ENCODE results near the gene AKR1D1.

The AKR1D1 gene

DNA sequence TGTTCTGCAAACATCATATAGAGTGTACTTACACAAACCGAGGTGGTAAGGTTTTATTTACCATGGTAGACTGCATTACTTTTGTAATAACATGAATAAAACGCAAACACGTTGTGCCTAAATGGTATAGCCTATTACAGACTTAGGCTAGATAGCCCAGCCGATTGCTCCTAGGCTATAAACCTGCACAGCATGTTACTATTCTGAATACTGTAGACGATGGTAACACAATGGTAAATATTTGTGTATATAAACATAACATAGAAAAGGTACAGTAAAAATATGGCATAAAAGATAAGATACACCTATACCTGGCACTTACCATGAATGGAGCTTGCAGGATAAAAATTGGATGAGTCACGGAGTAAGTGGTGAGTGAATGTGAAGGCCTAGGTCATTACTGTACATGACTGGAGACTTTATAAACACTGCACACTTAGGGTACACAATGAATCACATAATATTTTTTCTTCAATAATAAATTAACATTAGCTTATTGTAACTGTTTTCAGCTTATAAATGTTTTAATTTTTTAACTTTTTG, 16.3 kb downstream of the AKR1D1 start:
- TF ChIP-seq, protein P1, sequence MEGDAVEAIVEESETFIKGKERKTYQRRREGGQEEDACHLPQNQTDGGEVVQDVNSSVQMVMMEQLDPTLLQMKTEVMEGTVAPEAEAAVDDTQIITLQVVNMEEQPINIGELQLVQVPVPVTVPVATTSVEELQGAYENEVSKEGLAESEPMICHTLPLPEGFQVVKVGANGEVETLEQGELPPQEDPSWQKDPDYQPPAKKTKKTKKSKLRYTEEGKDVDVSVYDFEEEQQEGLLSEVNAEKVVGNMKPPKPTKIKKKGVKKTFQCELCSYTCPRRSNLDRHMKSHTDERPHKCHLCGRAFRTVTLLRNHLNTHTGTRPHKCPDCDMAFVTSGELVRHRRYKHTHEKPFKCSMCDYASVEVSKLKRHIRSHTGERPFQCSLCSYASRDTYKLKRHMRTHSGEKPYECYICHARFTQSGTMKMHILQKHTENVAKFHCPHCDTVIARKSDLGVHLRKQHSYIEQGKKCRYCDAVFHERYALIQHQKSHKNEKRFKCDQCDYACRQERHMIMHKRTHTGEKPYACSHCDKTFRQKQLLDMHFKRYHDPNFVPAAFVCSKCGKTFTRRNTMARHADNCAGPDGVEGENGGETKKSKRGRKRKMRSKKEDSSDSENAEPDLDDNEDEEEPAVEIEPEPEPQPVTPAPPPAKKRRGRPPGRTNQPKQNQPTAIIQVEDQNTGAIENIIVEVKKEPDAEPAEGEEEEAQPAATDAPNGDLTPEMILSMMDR (IDR thresholded peaks at IDR 0.05) = no peak

DNA sequence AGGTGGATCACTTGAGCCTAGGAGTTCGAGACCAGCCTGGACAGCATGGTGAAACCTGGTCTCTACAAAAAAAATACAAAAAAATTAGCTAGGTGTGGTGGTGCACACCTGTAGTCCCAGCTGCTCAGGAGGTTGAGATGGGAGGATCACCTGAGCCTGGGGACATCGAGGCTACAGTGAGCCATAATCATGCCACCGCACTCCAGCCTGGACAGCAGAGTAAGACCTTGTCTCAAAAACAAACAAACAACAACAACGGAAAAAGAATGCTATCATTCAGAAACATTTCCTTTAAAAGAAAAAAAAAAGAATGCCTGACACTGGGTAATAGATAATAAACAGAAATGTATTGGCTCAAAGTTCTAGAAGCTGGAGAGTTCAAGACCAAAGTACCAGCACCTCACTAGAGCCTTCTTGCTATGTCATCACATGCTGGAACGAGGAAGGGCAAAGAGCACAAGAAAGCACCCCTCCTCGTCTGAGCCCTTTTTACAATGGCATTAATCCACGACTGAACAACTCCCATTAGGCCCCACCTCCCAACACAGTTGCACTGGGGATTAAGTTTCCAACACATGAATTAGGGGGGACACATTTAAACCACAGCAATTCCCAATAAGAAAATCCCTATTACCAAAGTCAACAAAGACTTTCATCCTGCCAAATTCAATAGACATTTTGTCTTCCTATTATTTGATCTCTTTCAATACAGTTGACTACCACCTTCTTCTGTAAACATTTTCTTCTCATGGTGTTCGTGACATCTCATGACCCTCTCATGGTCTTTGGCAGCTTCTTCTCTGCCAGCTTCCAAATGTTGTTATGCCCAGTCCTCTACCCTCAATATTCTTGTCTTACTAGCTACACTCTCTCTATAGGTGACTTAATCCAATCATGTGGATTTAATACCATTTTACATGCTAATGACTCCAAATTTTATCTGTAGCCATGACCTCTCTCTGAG, 20.0 kb downstream of the AKR1D1 start:
- TF ChIP-seq, protein P1 (IDR thresholded peaks at IDR 0.05) = no peak

DNA sequence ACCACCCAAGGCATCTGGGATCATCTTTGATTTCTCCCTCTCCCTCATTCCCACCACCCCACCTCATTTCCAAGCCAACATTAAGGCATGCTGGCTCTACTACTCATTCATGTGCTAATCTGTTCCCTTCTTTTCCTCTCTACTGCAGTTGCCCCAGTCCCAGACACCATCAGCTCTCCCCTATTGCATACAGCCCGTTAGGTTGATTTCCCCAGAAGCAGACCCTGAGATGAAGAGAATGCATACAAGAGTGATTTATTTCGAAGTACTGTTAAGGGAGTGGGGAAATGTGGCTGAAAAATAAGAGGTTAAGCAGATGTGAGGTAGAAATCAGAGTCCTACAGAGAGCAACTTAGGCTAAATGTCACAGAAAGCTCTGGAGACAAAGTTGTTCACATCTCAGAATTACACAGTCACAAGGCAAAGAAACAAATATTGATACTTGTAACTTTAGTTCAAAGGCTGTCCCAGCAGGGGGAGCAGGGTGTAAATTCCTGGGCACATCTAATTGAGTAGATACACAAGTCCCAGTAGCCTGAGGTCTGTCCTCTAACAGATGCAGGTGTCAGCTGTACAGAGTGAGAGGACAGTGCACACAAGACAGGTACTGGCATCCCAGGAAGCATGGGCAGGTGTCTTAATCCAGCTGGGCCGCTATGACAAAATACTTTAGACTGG, 20.9 kb downstream of the AKR1D1 start:
- TF ChIP-seq, protein P1 (IDR thresholded peaks at IDR 0.05) = peak; percentile 52

DNA sequence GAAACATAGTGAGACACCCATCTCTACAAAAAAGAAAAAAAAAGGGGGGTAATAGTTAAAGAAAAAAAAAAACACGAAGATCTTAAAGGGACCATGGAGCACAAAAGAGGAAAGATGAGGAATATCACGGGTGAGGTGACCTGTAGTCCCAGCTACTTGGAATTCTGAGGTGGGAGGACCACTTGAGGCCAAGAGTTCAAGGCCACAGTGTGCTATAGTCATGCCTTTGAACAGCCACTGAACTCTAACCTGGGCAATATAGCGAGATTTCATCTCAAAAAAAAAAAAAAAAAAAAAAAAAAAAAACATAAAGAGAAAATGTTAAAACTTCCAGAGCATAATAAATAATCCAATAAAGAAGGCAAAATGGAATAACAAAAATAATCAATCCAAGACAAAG, 23.6 kb downstream of the AKR1D1 start:
- TF ChIP-seq, protein P1 (IDR thresholded peaks at IDR 0.05) = no peak

DNA sequence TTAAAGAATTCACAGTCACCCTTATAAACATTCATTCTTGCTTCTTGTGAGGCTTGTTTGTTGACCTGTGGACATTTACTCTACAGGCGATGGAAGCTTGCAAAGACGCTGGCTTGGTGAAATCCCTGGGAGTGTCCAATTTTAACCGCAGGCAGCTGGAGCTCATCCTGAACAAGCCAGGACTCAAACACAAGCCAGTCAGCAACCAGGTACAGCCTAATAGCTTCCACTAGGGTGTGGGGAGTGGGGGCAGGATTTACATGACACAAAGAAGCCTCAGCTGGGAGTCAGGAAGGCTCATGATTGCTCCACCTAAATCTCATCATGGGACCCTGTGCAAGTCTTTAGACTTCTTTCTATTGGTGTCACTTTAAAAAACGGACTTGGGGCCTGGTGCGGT, 29.0 kb downstream of the AKR1D1 start:
- TF ChIP-seq, protein P1 (IDR thresholded peaks at IDR 0.05) = no peak

DNA sequence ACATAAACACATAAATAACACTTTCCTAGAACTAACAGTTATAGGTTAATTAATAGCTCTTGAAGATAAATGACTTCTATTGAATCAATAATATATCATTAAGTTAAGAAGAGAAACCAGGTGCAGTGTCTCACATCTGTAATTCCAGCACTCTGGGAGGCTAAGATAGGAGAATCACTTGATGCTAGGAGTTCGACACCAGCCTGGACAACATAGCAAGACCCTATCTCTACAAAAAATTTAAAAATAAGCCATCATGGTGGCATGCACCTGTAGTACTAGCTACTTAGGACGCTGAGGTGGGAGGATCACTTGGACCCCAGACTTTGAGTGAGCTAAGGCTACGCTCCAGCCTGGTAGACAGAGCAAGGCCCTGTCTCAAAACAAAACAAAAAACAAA, 38.8 kb downstream of the AKR1D1 start:
- TF ChIP-seq, protein P1 (IDR thresholded peaks at IDR 0.05) = no peak

DNA sequence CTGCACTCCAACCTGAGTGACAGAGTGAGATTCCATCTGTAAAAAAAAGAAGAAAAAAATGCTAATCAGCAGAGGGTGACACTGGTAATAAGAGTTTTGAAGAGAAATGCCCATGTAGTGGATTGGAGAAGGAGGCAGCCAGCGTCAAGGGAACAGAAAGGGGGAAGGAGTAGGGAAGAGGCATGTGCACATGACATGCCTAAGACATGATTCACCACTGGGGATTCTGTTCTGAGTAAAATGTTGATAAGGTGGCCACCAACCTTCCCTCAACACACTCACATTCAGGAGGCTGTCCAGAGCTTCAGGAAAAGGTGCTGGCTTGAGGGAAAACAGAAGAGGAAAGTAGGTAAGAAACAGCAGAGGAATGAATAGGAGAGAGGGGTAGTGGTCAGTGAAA, 39.9 kb downstream of the AKR1D1 start:
- TF ChIP-seq, protein P1 (IDR thresholded peaks at IDR 0.05) = no peak

All from LNCAP (cell line).